ENCODE data around the gene CAMTA1. TPM values are rescaled to one million over a fixed set of nuclear protein-coding genes. Genes with fewer than 3 reads are reported as not detected.

The CAMTA1 gene
- total and polyA plus RNA-seq, 9 of the 15 experiments (the other 6 are each of a cell fraction or from before 2014, with no cell fraction given) = 43.9 to 161 (median 65.9) TPM

- TF ChIP-seq YBX1 (IDR thresholded peaks at IDR 0.05) (no peak), RNF2 (IDR thresholded peaks at IDR 0.05) (0 out of 2 replicates have a peak, but pooled peaks have one; percentile 19), GTF2B (IDR thresholded peaks at IDR 0.05; ENCODE audit: extremely low read depth, insufficient read length) (no peak), SMARCA5 (IDR thresholded peaks at IDR 0.05) (no peak), ZBTB33 (CRISPR knock-in tag; IDR thresholded peaks at IDR 0.05) (no peak), TRIM25 (IDR thresholded peaks at IDR 0.05; ENCODE audit: borderline replicate concordance) (no peak), TEAD4 (IDR thresholded peaks at IDR 0.05; ENCODE audit: low read length) (0 out of 2 replicates have a peak, but pooled peaks have one; percentile 24), TEAD4 (CRISPR knock-in tag; IDR thresholded peaks at IDR 0.05; ENCODE audit: borderline replicate concordance) (no peak), ZBTB12 (CRISPR knock-in tag; IDR thresholded peaks at IDR 0.05) (no peak), ZNF311 (CRISPR knock-in tag; IDR thresholded peaks at IDR 0.05) (no peak), MEF2A (IDR thresholded peaks at IDR 0.05; ENCODE audit: control insufficient read depth, low read depth, low read length) (no peak), ARID3A (IDR thresholded peaks at IDR 0.05; ENCODE audit: borderline replicate concordance, low read depth, low read length) (peak; percentile 94)
Measured at GRCh38 chr1:7752512-7753417, 967.5 kb downstream of the CAMTA1 start (continued).
